NCI-H1048 (cell line): ENCODE measurements around the gene SH3BGRL2.
"Not testable (repeated sequence)": the region's sequence is repeated elsewhere in the genome, so short reads cannot be mapped to it uniquely, and the experiment has no call there.

Experiments
- DNase-seq: peaks from one replicate; lab custom pipeline; 2025; lab: John Stamatoyannopoulos, UW

Gene SH3BGRL2

DNA sequence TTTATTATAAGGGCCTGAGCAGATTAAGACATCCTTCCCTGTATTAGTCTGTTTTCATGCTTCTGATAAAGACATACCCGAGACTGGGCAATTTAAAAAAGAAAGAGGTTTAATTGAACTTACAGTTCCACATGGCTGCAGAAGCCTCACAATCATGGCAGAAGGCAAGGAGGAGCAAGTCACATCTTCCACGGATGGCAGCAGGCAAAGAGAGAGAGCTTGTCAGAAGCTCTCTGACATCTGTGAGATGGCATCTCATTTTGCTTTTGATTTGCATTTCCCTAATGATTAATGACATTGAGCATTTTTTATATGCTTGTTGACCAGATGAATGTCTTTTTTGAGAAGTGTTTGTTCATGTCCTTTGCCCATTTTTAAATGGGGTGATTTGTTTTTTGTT is 114.2 kb downstream of the SH3BGRL2 start:
- not testable (repeated sequence) for DNase-seq

DNA sequence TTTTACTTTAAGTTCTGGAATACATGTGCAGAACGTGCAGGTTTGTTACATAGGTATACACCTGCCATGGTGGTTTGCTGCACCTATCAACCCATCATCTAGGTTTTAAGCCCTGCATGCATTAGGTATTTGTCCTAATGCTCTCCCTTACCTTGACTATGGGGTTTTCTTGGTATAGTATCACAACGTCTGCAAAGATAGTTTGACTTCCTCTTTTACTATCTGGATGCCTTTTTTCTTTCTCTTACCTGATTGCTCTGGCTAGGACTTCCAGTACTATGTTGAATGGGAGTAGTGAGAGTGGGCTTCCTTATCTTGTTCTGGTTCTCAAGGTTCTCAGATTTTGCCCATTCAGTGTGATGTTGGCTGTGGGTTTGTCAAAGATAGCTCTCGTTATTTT is 115.2 kb downstream of the SH3BGRL2 start:
- DNase-seq, result not testable (repeated sequence)

- DNase-seq, result no peak
These were observed 119.7 kb downstream of the SH3BGRL2 start for GRCh38 chr6:79750806-79751205.
